Measurements from ENCODE around the gene BNC2. TPM values are rescaled to one million over a fixed set of nuclear protein-coding genes. Genes with fewer than 3 reads are reported as not detected.

BNC2 gene
- total RNA-seq, 4 donors from 2014 or later = 90.2 to 130 (median 100.0) TPM

DNA sequence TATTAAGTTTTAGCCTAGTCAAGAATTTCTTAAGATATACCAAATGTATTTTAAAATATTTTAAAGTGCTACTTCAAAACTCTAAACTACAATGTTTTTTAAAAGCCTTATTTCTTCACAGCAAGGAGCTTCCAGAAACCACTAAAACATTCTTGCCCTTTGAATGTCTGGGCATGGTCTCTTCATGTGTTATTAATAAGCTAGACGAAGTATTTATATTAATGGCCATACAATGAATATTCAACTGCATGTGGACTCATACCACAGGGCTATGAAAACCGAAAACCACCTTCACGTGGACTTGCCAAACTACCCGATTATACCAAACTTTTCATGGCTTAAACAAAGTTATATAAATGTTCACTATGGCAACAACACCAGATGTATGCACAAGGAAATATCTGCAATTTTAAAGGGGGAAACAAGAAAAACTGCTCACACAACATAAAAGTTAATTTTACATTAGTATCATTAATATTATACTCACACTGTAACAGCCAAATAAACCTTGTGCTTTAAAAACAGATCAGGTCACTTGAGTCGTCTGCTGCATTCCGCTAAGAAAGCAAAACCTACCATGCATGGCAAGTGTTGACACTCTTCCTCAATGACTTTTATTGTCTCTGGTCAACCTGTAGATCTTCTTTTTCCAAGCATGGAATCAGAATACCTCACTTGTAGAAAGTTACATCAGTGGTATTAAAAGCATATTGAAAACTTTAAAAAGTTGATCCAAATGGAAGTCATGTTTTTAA is 246.3 kb downstream of the BNC2 start:
- 44 to 66% methylated on average over 6 of the region's 6 CpGs for WGBS, 2 donors (ENCODE audit: low coverage in 1 of 2)
- TF ChIP-seq POLR2A (IDR thresholded peaks at IDR 0.05) (no peak), EP300 (IDR thresholded peaks at IDR 0.05) (no peak), POLR2AphosphoS5 (IDR thresholded peaks at IDR 0.05) (no peak)
- TF ChIP-seq, protein P1, sequence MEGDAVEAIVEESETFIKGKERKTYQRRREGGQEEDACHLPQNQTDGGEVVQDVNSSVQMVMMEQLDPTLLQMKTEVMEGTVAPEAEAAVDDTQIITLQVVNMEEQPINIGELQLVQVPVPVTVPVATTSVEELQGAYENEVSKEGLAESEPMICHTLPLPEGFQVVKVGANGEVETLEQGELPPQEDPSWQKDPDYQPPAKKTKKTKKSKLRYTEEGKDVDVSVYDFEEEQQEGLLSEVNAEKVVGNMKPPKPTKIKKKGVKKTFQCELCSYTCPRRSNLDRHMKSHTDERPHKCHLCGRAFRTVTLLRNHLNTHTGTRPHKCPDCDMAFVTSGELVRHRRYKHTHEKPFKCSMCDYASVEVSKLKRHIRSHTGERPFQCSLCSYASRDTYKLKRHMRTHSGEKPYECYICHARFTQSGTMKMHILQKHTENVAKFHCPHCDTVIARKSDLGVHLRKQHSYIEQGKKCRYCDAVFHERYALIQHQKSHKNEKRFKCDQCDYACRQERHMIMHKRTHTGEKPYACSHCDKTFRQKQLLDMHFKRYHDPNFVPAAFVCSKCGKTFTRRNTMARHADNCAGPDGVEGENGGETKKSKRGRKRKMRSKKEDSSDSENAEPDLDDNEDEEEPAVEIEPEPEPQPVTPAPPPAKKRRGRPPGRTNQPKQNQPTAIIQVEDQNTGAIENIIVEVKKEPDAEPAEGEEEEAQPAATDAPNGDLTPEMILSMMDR (IDR thresholded peaks at IDR 0.05) = no peak
- ATAC-seq = no peak
- Histone ChIP-seq H3K27ac (no peak overlapping the region), H3K27me3 (no peaks in the 10 kb centered on the region), H3K4me1 (peaks cover 14 to 74% (median 26%) of the 10 kb centered on the region in 3 donors), H3K36me3 (no peaks in the 10 kb centered on the region), H3K4me3 (no peak overlapping the region), H3K9me3 (no peaks in the 10 kb centered on the region)

DNA sequence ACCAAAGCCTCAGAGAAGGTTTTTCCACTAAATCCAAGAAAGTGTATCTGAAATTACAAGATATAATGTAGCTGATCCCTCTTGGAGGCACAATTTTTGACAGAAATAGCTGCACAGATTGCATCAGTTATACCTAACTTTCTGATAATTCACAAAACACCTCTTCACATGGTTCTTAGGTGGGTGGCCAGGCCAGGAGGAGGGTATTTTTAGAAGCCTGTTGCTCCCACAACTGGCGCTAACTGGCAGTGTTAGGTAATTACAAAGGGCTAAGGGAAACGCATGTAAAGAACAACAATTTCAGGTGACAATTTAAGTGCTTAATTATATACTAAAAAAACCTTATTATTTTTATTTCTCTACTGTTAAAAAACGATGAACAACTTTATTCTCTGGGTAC is 247.9 kb downstream of the BNC2 start:
- WGBS, 2 donors (ENCODE audit: low coverage in 1 of 2) = 85 to 90% methylated on average over 3 of the region's 3 CpGs
- H3K27ac ChIP-seq = no peak overlapping the region
- no peaks in the 10 kb centered on the region for H3K36me3 ChIP-seq
- no peaks in the 10 kb centered on the region for H3K27me3 ChIP-seq
- TF ChIP-seq POLR2A (IDR thresholded peaks at IDR 0.05) (no peak), EP300 (IDR thresholded peaks at IDR 0.05) (no peak), POLR2AphosphoS5 (IDR thresholded peaks at IDR 0.05) (no peak)
- TF ChIP-seq, protein P1 (IDR thresholded peaks at IDR 0.05) = no peak
- H3K9me3 ChIP-seq = no peaks in the 10 kb centered on the region
- no peak overlapping the region for H3K4me3 ChIP-seq
- peaks cover 13 to 72% (median 23%) of the 10 kb centered on the region in 3 donors for H3K4me1 ChIP-seq
- no peak for ATAC-seq

DNA sequence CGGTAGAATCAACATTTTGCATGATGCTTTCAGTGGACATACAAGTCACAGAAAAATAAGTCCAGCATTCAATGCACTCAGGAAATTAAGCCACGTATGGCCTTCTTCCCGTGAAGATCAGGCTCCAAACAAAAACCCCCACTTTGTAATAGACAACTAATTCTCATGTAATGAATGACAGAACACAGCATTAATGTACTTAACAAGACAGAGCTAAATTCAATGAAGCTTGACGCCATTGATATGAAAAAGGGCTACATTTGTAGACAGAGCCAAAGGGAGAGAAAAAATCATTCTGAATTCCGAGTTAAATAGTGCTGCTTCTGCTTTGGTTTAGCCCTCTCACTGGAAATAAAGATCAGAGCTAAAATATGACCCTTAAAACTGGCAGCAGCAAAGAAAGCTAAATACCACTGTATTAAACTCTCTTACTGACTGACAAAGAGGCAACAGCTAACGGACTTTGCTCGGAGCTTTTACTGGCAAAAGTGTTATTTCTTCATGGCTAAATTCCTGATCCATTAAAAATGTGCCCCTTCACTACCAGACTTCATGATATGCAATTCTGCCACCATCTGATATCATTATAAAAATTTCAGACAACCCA is 250.5 kb downstream of the BNC2 start:
- Histone ChIP-seq H3K27ac (peak overlapping the region in 2 of 4 donors; percentile 7 to 50), H3K9me3 (no peaks in the 10 kb centered on the region), H3K27me3 (no peaks in the 10 kb centered on the region), H3K4me1 (peaks cover 2 to 52% (median 7%) of the 10 kb centered on the region in 3 donors), H3K4me3 (no peak overlapping the region), H3K36me3 (no peaks in the 10 kb centered on the region)
- TF ChIP-seq POLR2A (IDR thresholded peaks at IDR 0.05) (no peak), EP300 (IDR thresholded peaks at IDR 0.05) (no peak), POLR2AphosphoS5 (IDR thresholded peaks at IDR 0.05) (no peak)
- TF ChIP-seq, protein P1 (IDR thresholded peaks at IDR 0.05) = no peak
- 27 to 36% methylated on average over 6 to 7 of the region's 7 CpGs for WGBS, 2 donors (ENCODE audit: low coverage in 1 of 2)
- no peak for ATAC-seq

DNA sequence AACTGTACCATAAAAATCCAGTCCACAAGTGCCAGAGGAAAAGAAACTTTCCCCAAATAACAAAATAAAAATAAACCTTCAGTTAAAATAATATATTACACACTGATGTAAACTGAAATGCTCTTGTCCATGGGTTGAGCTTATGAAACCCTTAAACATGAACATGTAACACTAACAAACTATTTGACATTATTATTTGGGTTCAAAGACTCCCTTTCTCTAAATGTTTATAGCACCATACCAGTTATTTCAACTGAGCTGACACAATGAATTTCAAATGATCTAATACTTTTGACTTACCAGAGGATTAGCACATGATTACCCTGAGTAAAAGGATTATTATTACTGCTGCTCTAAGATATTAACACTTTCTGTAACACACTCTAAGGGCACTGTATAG is 251.1 kb downstream of the BNC2 start:
- Histone ChIP-seq H3K4me1 (peaks cover 2 to 52% (median 7%) of the 10 kb centered on the region in 3 donors), H3K27ac (peak overlapping the region in 2 of 4 donors; percentile 7 to 50), H3K4me3 (no peak overlapping the region), H3K36me3 (no peaks in the 10 kb centered on the region), H3K27me3 (no peaks in the 10 kb centered on the region), H3K9me3 (no peaks in the 10 kb centered on the region)
- ATAC-seq = no peak
- TF ChIP-seq POLR2A (IDR thresholded peaks at IDR 0.05) (no peak), EP300 (IDR thresholded peaks at IDR 0.05) (no peak), POLR2AphosphoS5 (IDR thresholded peaks at IDR 0.05) (no peak)
- TF ChIP-seq, protein P1 (IDR thresholded peaks at IDR 0.05) = no peak

DNA sequence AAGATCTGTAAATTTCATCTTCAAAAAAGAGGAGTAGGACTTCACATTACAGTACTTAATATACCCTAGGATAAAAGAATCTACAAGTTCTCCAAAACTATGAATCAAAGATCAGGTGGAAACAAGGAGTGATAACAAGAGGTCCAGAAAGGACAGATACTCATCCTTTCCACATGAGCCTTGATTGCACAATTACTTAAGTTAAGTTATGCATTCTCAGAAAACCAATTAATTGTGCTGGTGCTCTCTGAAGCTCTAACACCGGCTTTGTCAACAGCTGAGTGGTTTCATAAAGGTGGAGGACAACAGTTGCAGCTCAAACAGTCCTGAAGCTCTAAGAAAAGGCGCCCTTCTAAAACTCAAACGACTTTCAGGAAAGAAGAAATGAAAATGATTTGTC is 251.9 kb downstream of the BNC2 start:
- 76 to 85% methylated on average over 3 of the region's 3 CpGs for whole genome bisulfite sequencing, 2 donors (ENCODE audit: low coverage in 1 of 2)
- no peaks in the 10 kb centered on the region for H3K9me3 ChIP-seq
- no peak for ATAC-seq

More for the DNA sequence above, 251.9 kb downstream of the BNC2 start:
- Histone ChIP-seq H3K27ac (no peak overlapping the region), H3K27me3 (no peaks in the 10 kb centered on the region), H3K4me1 (peaks cover 2 to 45% (median 7%) of the 10 kb centered on the region in 3 donors), H3K4me3 (no peak overlapping the region), H3K36me3 (no peaks in the 10 kb centered on the region)
- no peak for TF ChIP-seq EP300 (IDR thresholded peaks at IDR 0.05)
- TF ChIP-seq, protein P1 (IDR thresholded peaks at IDR 0.05) = no peak
- TF ChIP-seq POLR2A (IDR thresholded peaks at IDR 0.05) = no peak
